ENCODE measurements around the gene SLC35C1. TPM values are rescaled to one million over a fixed set of nuclear protein-coding genes. Genes with fewer than 3 reads are reported as not detected.

Gene SLC35C1
- total and polyA plus RNA-seq, 2 donors (not counting 1 experiment from before 2014, with no cell fraction given), result 4.4 to 12.5 TPM

GRCh38 chr11:45777127-45777969 lies 27.6 kb upstream of the SLC35C1 start:
- WGBS (ENCODE audit: insufficient coverage), result 97% methylated on average over 7 of the region's 9 CpGs
- Mint-ChIP-seq H3K4me1 (peaks cover 2% of the 10 kb centered on the region), H3K4me3 (no peak overlapping the region), H3K9me3 (ENCODE audit: insufficient read depth) (no peaks in the 10 kb centered on the region), H3K27ac (no peak overlapping the region), H3K27me3 (peaks cover 26% of the 10 kb centered on the region)
- POLR2A ChIA-PET, result no interaction called here
- H3K4me2 ChIP-seq (replicated peaks; ENCODE audit: low read depth, low read length, poor library complexity, severe bottlenecking), result no peak overlapping the region
- no peaks in the 10 kb centered on the region for H4K20me1 ChIP-seq (ENCODE audit: control insufficient read depth, insufficient read depth, low read length, poor library complexity, severe bottlenecking)
- no peak overlapping the region for H3K4me3 ChIP-seq (ENCODE audit: control extremely low read depth in 1 of 5, extremely low read depth in 1 of 5, insufficient read depth in 1 of 5, low read depth in 2 of 5, low read length in 4 of 5)
- no peak overlapping the region for H2AFZ ChIP-seq (ENCODE audit: insufficient read depth, low read depth, low read length, poor library complexity, severe bottlenecking)
- peaks cover 0 to 4% (median 1%) of the 10 kb centered on the region in 4 experiments for H3K27me3 ChIP-seq (replicated peaks in 1 of 4; ENCODE audit: control extremely low read depth in 1 of 4, control insufficient read depth in 3 of 4, insufficient read depth in 4 of 4, low read length in 3 of 4)
- no peak overlapping the region for H3K27ac ChIP-seq (ENCODE audit: low read length in 2 of 2)
- no peak for ATAC-seq (ENCODE audit: low read depth)
- intact Hi-C loops (cut with micrococcal nuclease), result no loop called here
- H3K79me2 ChIP-seq (ENCODE audit: control insufficient read depth, insufficient read depth, low read length), result no peaks in the 10 kb centered on the region
- TF ChIP-seq, protein P1, sequence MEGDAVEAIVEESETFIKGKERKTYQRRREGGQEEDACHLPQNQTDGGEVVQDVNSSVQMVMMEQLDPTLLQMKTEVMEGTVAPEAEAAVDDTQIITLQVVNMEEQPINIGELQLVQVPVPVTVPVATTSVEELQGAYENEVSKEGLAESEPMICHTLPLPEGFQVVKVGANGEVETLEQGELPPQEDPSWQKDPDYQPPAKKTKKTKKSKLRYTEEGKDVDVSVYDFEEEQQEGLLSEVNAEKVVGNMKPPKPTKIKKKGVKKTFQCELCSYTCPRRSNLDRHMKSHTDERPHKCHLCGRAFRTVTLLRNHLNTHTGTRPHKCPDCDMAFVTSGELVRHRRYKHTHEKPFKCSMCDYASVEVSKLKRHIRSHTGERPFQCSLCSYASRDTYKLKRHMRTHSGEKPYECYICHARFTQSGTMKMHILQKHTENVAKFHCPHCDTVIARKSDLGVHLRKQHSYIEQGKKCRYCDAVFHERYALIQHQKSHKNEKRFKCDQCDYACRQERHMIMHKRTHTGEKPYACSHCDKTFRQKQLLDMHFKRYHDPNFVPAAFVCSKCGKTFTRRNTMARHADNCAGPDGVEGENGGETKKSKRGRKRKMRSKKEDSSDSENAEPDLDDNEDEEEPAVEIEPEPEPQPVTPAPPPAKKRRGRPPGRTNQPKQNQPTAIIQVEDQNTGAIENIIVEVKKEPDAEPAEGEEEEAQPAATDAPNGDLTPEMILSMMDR (IDR thresholded peaks at IDR 0.05), result no peak
- TF ChIP-seq EZH2 (IDR thresholded peaks at IDR 0.05; ENCODE audit: borderline replicate concordance, insufficient read depth, low read depth, low read length, poor library complexity, severe bottlenecking), result no peak
- H3K4me1 ChIP-seq (ENCODE audit: control insufficient read depth in 2 of 2, insufficient read depth in 2 of 2, low read length in 2 of 2), result peaks cover 3 to 4% of the 10 kb centered on the region in 2 donors
- H3K36me3 ChIP-seq (replicated peaks in 1 of 2; ENCODE audit: control extremely low read depth in 1 of 2, control insufficient read depth in 1 of 2, extremely low read depth in 1 of 2, insufficient read depth in 2 of 2, low read length in 1 of 2), result no peaks in the 10 kb centered on the region
- CTCF ChIA-PET, result no interaction called here
- H3K9ac ChIP-seq (ENCODE audit: low read length), result no peak overlapping the region
- no peaks in the 10 kb centered on the region for H3K9me3 ChIP-seq (ENCODE audit: control extremely low read depth in 1 of 3, control insufficient read depth in 2 of 3, insufficient read depth in 1 of 3, low read length in 2 of 3)
- DNase-seq, result no peak

GRCh38 chr11:45778341-45778740 lies 26.6 kb upstream of the SLC35C1 start:
- CTCF ChIA-PET, result no interaction called here
- H3K36me3 ChIP-seq (replicated peaks in 1 of 2; ENCODE audit: control extremely low read depth in 1 of 2, control insufficient read depth in 1 of 2, extremely low read depth in 1 of 2, insufficient read depth in 2 of 2, low read length in 1 of 2), result no peaks in the 10 kb centered on the region
- H3K27ac ChIP-seq (ENCODE audit: low read length in 2 of 2), result no peak overlapping the region
- WGBS (ENCODE audit: insufficient coverage), result no CpG with 5 or more reads among the region's 6 CpGs
- H2AFZ ChIP-seq (ENCODE audit: insufficient read depth, low read depth, low read length, poor library complexity, severe bottlenecking), result no peak overlapping the region
- ATAC-seq (ENCODE audit: low read depth) (no peak), DNase-seq (no peak)
- no peaks in the 10 kb centered on the region for H3K4me1 Mint-ChIP-seq
- no peak overlapping the region for H3K27ac Mint-ChIP-seq
- H3K27me3 ChIP-seq (replicated peaks in 1 of 4; ENCODE audit: control extremely low read depth in 1 of 4, control insufficient read depth in 3 of 4, insufficient read depth in 4 of 4, low read length in 3 of 4), result peaks cover 0 to 4% (median 1%) of the 10 kb centered on the region in 4 experiments
- H3K9me3 Mint-ChIP-seq (ENCODE audit: insufficient read depth), result no peaks in the 10 kb centered on the region
- intact Hi-C loops (cut with micrococcal nuclease), result no loop called here
- H4K20me1 ChIP-seq (ENCODE audit: control insufficient read depth, insufficient read depth, low read length, poor library complexity, severe bottlenecking), result no peaks in the 10 kb centered on the region
- H3K4me2 ChIP-seq (replicated peaks; ENCODE audit: low read depth, low read length, poor library complexity, severe bottlenecking), result no peak overlapping the region
- TF ChIP-seq EZH2 (IDR thresholded peaks at IDR 0.05; ENCODE audit: borderline replicate concordance, insufficient read depth, low read depth, low read length, poor library complexity, severe bottlenecking), result no peak
- TF ChIP-seq, protein P1 (IDR thresholded peaks at IDR 0.05), result no peak
- peaks cover 31% of the 10 kb centered on the region for H3K27me3 Mint-ChIP-seq
- H3K4me1 ChIP-seq (ENCODE audit: control insufficient read depth in 2 of 2, insufficient read depth in 2 of 2, low read length in 2 of 2), result no peaks in the 10 kb centered on the region
- H3K9ac ChIP-seq (ENCODE audit: low read length), result no peak overlapping the region
- H3K79me2 ChIP-seq (ENCODE audit: control insufficient read depth, insufficient read depth, low read length), result no peaks in the 10 kb centered on the region
- H3K4me3 Mint-ChIP-seq, result no peak overlapping the region
- no peak overlapping the region for H3K4me3 ChIP-seq (ENCODE audit: control extremely low read depth in 1 of 5, extremely low read depth in 1 of 5, insufficient read depth in 1 of 5, low read depth in 2 of 5, low read length in 4 of 5)
- POLR2A ChIA-PET, result no interaction called here
- no peaks in the 10 kb centered on the region for H3K9me3 ChIP-seq (ENCODE audit: control extremely low read depth in 1 of 3, control insufficient read depth in 2 of 3, insufficient read depth in 1 of 3, low read length in 2 of 3)

All from B cell (primary cell).